GM12801 (cell line): ENCODE data around the gene TF.

Experiments used
- CTCF ChIP-seq: IDR thresholded peaks from one replicate; pipeline ENCODE4 v1.5.1; 2011; ENCODE audit warnings: control low read depth; ENCODE audit not compliant: insufficient read length; ENCODE audit errors: extremely low read depth

Gene TF

DNA sequence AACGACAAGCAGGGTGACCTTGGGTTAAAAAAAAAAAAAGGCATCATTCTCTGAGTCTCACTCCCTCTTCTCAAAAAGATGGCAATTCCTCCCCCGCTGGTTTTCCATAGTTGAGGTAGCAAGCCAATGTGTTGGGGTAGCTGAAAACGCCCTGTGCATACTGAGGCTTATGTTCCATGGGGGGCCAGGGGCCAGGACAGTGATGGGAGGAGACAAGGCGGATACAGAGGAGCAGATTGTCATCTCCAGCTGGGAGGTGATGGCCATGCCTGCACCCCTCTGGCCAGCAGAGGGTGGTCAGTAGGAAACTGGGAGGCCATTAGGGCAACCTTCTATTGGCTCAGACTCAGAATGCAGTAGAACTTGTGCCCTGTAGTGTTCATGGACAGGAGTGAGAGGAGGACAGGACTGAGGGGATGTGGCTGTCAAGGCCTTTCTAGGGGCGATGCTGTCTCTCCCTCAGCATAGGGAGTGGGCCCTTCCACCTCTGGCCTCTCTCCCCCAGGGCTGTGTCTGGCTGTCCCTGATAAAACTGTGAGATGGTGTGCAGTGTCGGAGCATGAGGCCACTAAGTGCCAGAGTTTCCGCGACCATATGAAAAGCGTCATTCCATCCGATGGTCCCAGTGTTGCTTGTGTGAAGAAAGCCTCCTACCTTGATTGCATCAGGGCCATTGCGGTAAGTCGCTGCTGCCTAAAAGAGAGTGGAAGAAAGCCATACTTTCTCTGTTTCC, 1.9 kb downstream of the TF start:
- TF ChIP-seq CTCF, result no peak

- TF ChIP-seq CTCF, result no peak
Observed at GRCh38 chr3:133749427-133750258, 3.5 kb downstream of the TF start.

- TF ChIP-seq CTCF, result no peak
Observed at GRCh38 chr3:133750259-133750656, 4.1 kb downstream of the TF start.

DNA sequence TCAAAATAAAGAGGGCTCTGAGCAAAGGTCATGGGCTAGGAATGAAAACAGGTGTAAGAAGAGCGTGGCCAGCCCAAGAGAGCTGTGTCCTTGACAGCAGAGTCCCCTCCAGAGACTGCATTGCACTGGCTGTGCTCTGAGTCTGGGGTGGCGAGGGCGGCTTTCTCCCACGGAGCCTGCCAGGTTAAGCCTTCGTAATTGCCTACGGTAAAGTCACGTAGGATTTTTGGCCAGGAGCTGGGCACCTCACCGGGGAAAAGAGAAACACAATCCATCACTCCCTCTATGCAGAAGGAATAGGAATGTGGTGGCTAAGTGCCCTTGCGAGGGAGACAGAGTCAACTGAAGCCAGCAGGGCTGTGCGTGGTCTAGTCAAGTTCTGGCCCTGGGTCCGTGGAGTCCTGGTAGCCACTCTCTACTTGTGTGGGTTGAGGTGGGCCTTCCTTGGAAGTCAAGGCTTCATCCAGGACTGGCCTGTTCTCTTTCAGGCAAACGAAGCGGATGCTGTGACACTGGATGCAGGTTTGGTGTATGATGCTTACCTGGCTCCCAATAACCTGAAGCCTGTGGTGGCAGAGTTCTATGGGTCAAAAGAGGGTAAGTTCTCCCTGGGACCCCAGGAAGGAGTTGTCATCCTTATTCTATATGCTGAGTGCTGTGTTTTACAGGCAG, 7.0 kb downstream of the TF start:
- no peak for TF ChIP-seq CTCF

DNA sequence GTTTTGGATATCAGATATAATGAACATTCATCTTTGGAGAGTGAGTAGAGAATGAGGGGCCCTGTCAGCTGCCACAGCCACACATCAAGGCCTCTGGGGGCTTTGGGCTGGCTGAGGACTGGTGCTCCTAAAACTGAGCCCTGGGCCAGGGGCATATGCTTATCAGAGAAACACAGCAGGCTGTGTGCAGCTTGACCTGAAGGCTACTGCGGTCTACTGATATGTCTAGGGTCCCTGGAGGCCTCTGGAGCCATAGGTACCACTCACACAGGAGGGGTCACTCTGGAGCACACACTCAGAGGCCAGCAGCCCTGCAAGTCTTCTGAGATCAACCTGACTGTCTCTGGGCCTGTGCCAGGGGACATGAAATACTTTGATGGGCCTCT, 7.6 kb downstream of the TF start:
- TF ChIP-seq CTCF, result no peak

DNA sequence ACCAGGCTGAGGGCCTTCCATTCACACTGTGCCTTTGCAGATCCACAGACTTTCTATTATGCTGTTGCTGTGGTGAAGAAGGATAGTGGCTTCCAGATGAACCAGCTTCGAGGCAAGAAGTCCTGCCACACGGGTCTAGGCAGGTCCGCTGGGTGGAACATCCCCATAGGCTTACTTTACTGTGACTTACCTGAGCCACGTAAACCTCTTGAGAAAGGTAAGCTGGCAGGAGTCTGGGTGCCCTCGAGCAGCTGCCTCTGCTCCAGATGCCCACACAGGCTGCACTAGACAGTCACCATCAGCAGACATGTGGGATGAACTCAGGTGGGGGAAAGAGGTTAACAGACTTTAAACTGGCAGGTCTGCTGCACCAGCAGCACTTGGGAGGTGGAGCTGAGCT, 8.3 kb downstream of the TF start:
- no peak for TF ChIP-seq CTCF
